Measurements from ENCODE around the gene CCM2L.

GRCh38 chr20:31977080-31977479, 33.2 kb upstream of the CCM2L start:
- TF ChIP-seq CTCF (optimal IDR thresholded peaks at IDR 0.05 in 1 of 3, IDR thresholded peaks at IDR 0.05 in 1 of 3, conservative IDR thresholded peaks at IDR 0.05 in 1 of 3; ENCODE audit: extremely low read depth in 1 of 3, insufficient read depth in 2 of 3, low read length in 3 of 3) = no peak
- no peak for TF ChIP-seq EZH2 (IDR thresholded peaks at IDR 0.05; ENCODE audit: low read length)
